OCI-LY3 (cell line): Measurements from ENCODE around the gene DCDC2.

Source experiments
- H2AFZ ChIP-seq: fragments of 200-600, 300-600 bp; shearing (Covaris generic); 2 replicates; pipeline ENCODE4 v1.6.0; 2014; ENCODE audit warnings: antibody characterized with exemption, low read depth, low read length
- H3K27ac ChIP-seq: fragments of 200-600, 300-600 bp; sonication (generic); 2 replicates; pipeline ENCODE4 v1.5.1; 2014; ENCODE audit warnings: mild to moderate bottlenecking, low read length, moderate library complexity, mixed read lengths
- H3K27me3 ChIP-seq: fragments of 200-600, 300-600 bp; sonication (generic); 2 replicates; pipeline ENCODE4 v1.6.1; 2014; ENCODE audit warnings: low read depth, low read length, mixed read lengths
- H3K36me3 ChIP-seq: fragments of 200-600, 300-600 bp; sonication (generic); replicated peaks from 2 replicates; pipeline ENCODE3; 2014; ENCODE audit warnings: low read depth, low read length, mixed read lengths
- H3K4me1 ChIP-seq: fragments of 300-600, 200-600 bp; sonication (generic); 2 replicates; pipeline ENCODE4 v1.6.1; 2014; ENCODE audit warnings: low read length, mixed read lengths
- H3K4me2 ChIP-seq: fragments of 200-600, 300-600 bp; sonication (generic); 2 replicates; pipeline ENCODE4 v1.6.1; 2014; ENCODE audit warnings: low read length, mixed read lengths
- H3K4me3 ChIP-seq: fragments of 300-600, 200-600 bp; sonication (generic); 2 replicates; pipeline ENCODE4 v1.5.1; 2014; ENCODE audit warnings: antibody characterized with exemption, mild to moderate bottlenecking, low read length, moderate library complexity
- H3K79me2 ChIP-seq: fragments of 300-600, 200-600 bp; shearing (Covaris generic); 2 replicates; pipeline ENCODE4 v1.6.1; 2014; ENCODE audit warnings: mild to moderate bottlenecking, low read length, mixed read lengths
- H3K9ac ChIP-seq: fragments of 300-600, 200-600 bp; shearing (Covaris generic); 2 replicates; pipeline ENCODE4 v1.6.0; 2014; ENCODE audit warnings: mild to moderate bottlenecking, low read length, moderate library complexity
- H3K9me3 ChIP-seq: fragments of 200-600, 300-600 bp; shearing (Covaris generic); 2 replicates; pipeline ENCODE4 v1.6.1; 2014; ENCODE audit warnings: low read length, mixed read lengths; ENCODE audit not compliant: insufficient read depth
- H4K20me1 ChIP-seq: fragments of 200-600, 300-600 bp; sonication (generic); 2 replicates; pipeline ENCODE4 v1.6.1; 2016; ENCODE audit warnings: low read length, mixed read lengths; ENCODE audit not compliant: insufficient read depth
- EZH2phosphoT487 ChIP-seq: fragments of 200-600 bp; shearing (Covaris generic); IDR thresholded peaks from 2 replicates; pipeline ENCODE4 v1.6.1; 2018; ENCODE audit warnings: antibody characterized with exemption, mixed run types, low read depth
- TF ChIP-seq, protein P1 (sequence below): fragments of 200-600, 300-600 bp; sonication (generic); IDR thresholded peaks from 2 replicates; pipeline ENCODE4 v1.5.1; 2014; ENCODE audit warnings: antibody characterized with exemption, low read length, low read depth

Gene DCDC2

GRCh38 chr6:24394780-24395437 is 37.0 kb upstream of the DCDC2 start:
- no peak overlapping the region for H3K4me3 ChIP-seq
- TF ChIP-seq, protein P1, sequence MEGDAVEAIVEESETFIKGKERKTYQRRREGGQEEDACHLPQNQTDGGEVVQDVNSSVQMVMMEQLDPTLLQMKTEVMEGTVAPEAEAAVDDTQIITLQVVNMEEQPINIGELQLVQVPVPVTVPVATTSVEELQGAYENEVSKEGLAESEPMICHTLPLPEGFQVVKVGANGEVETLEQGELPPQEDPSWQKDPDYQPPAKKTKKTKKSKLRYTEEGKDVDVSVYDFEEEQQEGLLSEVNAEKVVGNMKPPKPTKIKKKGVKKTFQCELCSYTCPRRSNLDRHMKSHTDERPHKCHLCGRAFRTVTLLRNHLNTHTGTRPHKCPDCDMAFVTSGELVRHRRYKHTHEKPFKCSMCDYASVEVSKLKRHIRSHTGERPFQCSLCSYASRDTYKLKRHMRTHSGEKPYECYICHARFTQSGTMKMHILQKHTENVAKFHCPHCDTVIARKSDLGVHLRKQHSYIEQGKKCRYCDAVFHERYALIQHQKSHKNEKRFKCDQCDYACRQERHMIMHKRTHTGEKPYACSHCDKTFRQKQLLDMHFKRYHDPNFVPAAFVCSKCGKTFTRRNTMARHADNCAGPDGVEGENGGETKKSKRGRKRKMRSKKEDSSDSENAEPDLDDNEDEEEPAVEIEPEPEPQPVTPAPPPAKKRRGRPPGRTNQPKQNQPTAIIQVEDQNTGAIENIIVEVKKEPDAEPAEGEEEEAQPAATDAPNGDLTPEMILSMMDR, result no peak
- TF ChIP-seq EZH2phosphoT487, result no peak
- no peaks in the 10 kb centered on the region for H3K27me3 ChIP-seq
- H3K4me2 ChIP-seq, result no peak overlapping the region
- H3K9ac ChIP-seq, result no peak overlapping the region
- H3K79me2 ChIP-seq, result no peaks in the 10 kb centered on the region
- no peaks in the 10 kb centered on the region for H3K9me3 ChIP-seq
- no peaks in the 10 kb centered on the region for H4K20me1 ChIP-seq
- H2AFZ ChIP-seq, result no peak overlapping the region
- no peak overlapping the region for H3K27ac ChIP-seq
- H3K4me1 ChIP-seq, result peaks cover 5% of the 10 kb centered on the region; the same call in 1 of the 2 replicates
- no peaks in the 10 kb centered on the region for H3K36me3 ChIP-seq

GRCh38 chr6:24394061-24394779 is 36.4 kb upstream of the DCDC2 start:
- Histone ChIP-seq H3K27me3 (no peaks in the 10 kb centered on the region), H3K79me2 (no peaks in the 10 kb centered on the region), H2AFZ (no peak overlapping the region), H3K36me3 (no peaks in the 10 kb centered on the region), H3K4me1 (peaks cover 5% of the 10 kb centered on the region; the same call in 1 of the 2 replicates), H3K27ac (no peak overlapping the region), H3K9ac (no peak overlapping the region), H4K20me1 (no peaks in the 10 kb centered on the region), H3K9me3 (no peaks in the 10 kb centered on the region), H3K4me3 (no peak overlapping the region), H3K4me2 (no peak overlapping the region)
- no peak for TF ChIP-seq EZH2phosphoT487
- TF ChIP-seq, protein P1, result no peak

DNA sequence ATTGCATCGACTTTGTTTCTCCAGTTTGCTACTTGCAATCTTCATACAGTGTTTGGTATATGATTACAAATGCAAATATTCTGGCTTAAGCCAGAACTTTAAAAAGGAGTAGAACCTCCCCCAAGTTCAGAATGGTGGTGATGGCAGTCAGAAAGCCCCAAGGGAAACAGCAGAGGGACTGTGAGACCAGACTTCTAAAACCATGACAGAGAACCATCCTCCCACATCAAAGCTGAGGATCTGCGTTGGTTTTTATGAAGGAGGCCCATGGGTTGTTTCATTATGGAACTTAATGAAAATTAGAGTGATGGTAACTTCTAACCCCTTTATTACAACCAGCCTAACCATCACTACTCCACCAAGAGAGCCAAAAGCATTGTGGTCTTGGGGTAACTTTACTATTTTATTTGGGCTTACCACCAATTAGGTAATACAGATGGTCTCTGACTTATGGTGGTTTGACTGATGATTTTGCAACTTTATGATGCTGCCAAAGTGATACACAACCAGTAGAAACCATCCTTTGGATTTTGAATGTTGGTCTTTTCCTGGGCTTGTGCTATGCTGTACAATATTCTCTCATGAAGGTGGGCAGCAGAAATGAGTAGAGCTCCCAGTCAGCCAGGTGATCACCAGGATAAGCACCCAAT is 34.0 kb upstream of the DCDC2 start:
- no peak overlapping the region for H3K4me3 ChIP-seq
- peaks cover 5% of the 10 kb centered on the region; the same call in 1 of the 2 replicates for H3K4me1 ChIP-seq
- H3K79me2 ChIP-seq, result no peaks in the 10 kb centered on the region
- H3K27ac ChIP-seq, result no peak overlapping the region
- no peaks in the 10 kb centered on the region for H3K27me3 ChIP-seq
- no peak overlapping the region for H3K9ac ChIP-seq
- TF ChIP-seq EZH2phosphoT487, result no peak
- TF ChIP-seq, protein P1, result no peak
- peak overlapping the region; percentile 25; the same call in 1 of the 2 replicates for H2AFZ ChIP-seq
- no peaks in the 10 kb centered on the region for H3K36me3 ChIP-seq
- H3K4me2 ChIP-seq, result peak overlapping the region; percentile 17; the same call in 1 of the 2 replicates
- H3K9me3 ChIP-seq, result no peaks in the 10 kb centered on the region
- no peaks in the 10 kb centered on the region for H4K20me1 ChIP-seq

DNA sequence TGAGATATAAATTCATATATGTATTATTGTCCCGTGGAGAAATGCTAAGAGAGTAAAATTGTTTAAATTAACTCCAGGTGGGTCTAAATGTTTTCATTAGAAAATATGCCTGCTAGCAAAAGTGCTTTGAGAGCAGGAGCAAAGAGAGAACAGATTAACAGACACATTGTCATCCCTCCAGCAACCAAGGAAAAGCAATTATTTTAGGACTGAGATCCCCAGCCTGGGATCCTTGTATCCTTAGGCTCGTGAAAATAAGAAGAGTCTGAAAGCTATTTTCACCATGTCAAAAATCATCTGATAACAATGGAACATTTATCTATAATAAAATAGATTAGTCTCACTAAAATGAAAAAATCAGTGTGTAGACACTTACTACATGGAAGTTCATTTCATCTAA is 33.3 kb upstream of the DCDC2 start:
- Histone ChIP-seq H3K4me2 (peak overlapping the region; percentile 17; the same call in 1 of the 2 replicates), H3K9ac (no peak overlapping the region), H3K36me3 (no peaks in the 10 kb centered on the region), H3K79me2 (no peaks in the 10 kb centered on the region), H3K27ac (no peak overlapping the region), H3K4me1 (peaks cover 5% of the 10 kb centered on the region; the same call in 1 of the 2 replicates), H4K20me1 (no peaks in the 10 kb centered on the region), H2AFZ (peak overlapping the region; percentile 23; the same call in 1 of the 2 replicates), H3K9me3 (no peaks in the 10 kb centered on the region), H3K4me3 (no peak overlapping the region), H3K27me3 (no peaks in the 10 kb centered on the region)
- no peak for TF ChIP-seq EZH2phosphoT487
- TF ChIP-seq, protein P1, result no peak
